Smooth muscle cell (in vitro differentiated cells): ENCODE measurements around the gene CDH4. TPM values are rescaled to one million over a fixed set of nuclear protein-coding genes. Genes with fewer than 3 reads are reported as not detected.

Experiments used
- DNase-seq: peaks from one replicate; lab custom pipeline; 2025; ENCODE audit not compliant: unreplicated experiment; lab: John Stamatoyannopoulos, UW
- H2AFZ ChIP-seq: fragments of 200-600 bp; sonication (generic); 2 replicates; pipeline ENCODE4 v1.6.0; 2016; ENCODE audit warnings: antibody characterized with exemption, low read depth, mild to moderate bottlenecking
- H3F3A ChIP-seq: fragments of 200-600 bp; sonication (generic); 2 replicates; pipeline ENCODE4 v1.6.0; 2017; ENCODE audit warnings: antibody characterized with exemption, low read depth
- H3K27ac ChIP-seq: fragments of 200-600 bp; sonication (generic); 2 replicates; pipeline ENCODE4 v1.5.1; 2016; ENCODE audit warnings: low read depth, mild to moderate bottlenecking
- H3K27me3 ChIP-seq: fragments of 200-600 bp; sonication (generic); 2 replicates; pipeline ENCODE4 v1.6.1; 2016; ENCODE audit warnings: low read depth, mild to moderate bottlenecking
- H3K36me3 ChIP-seq: fragments of 200-600 bp; sonication (generic); 2 replicates; pipeline ENCODE4 v1.5.1; 2016; ENCODE audit warnings: low read depth
- H3K4me1 ChIP-seq: fragments of 200-600 bp; sonication (generic); 2 replicates; pipeline ENCODE4 v1.5.1; 2016; ENCODE audit warnings: low read depth
- H3K4me2 ChIP-seq: fragments of 200-600 bp; sonication (generic); 2 replicates; pipeline ENCODE4 v1.6.0; 2016; ENCODE audit warnings: mild to moderate bottlenecking
- H3K4me3 ChIP-seq: fragments of 200-600 bp; sonication (generic); 2 replicates; pipeline ENCODE4 v1.5.1; 2016; ENCODE audit warnings: mild to moderate bottlenecking
- H3K79me2 ChIP-seq: fragments of 200-600 bp; sonication (generic); 2 replicates; pipeline ENCODE4 v1.6.0; 2016; ENCODE audit warnings: low read depth, mild to moderate bottlenecking
- H3K9ac ChIP-seq: fragments of 200-600 bp; sonication (generic); 2 replicates; pipeline ENCODE4 v1.6.0; 2016; ENCODE audit warnings: low read depth
- H3K9me3 ChIP-seq: fragments of 200-600 bp; sonication (generic); replicated peaks from 2 replicates; pipeline ENCODE4 v1.5.1; 2016; ENCODE audit warnings: low read depth
- H4K20me1 ChIP-seq: fragments of 200-600 bp; sonication (generic); 2 replicates; pipeline ENCODE4 v1.6.0; 2016; ENCODE audit warnings: low read depth
- WGBS: methylation state at CpG from one replicate; pipeline ENCODE4 v1.1.7; 2016; ENCODE audit warnings: low lambda C conversion rate; 5-methylcytosine and 5-hydroxymethylcytosine counted together
- polyA plus RNA-seq: library from polyadenylated mRNA; unstranded; fragments of >200 nt; fragmentation: Nextera tagmentation; extraction: Ambion mirVana; gene quantifications from 2 replicates; pipeline ENCODE4 v1.2.1, GENCODE V29; 2016
- total RNA-seq: library from RNA; depleted of rRNA; stranded (reverse); fragments of >200 nt; gene quantifications from 2 replicates; pipeline ENCODE4 v1.2.3, GENCODE V29; 2014
- TF ChIP-seq, protein P1 (sequence below): fragments of 200-600 bp; sonication (generic); IDR thresholded peaks from 2 replicates; pipeline ENCODE4 v1.5.1; 2017; ENCODE audit warnings: borderline replicate concordance, mild to moderate bottlenecking, antibody characterized with exemption; ENCODE audit not compliant: insufficient read depth, poor library complexity, severe bottlenecking

Gene CDH4
- total and polyA plus RNA-seq, 2 experiments from 2014 or later: 0.03 to 0.04 TPM

DNA sequence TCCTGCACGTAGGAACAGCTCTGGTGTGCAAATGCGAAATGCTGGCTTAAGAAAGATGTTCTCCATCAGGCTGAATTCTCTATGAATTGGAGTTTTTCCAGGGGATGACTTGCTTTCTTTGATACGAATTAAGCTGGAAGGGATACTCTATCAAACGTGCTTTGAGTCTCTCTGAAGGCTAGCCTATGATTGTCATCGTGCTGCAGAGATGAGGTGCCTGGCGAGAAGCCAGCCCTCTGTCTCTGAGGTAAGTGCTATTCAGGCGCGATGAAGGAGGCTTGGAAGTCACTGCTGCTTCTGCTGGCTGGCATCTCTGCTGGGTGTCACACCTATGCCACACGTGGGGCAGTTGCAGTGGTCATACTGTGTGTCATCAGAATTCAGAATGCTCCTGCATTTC is 589.9 kb downstream of the CDH4 start:
- TF ChIP-seq, protein P1, sequence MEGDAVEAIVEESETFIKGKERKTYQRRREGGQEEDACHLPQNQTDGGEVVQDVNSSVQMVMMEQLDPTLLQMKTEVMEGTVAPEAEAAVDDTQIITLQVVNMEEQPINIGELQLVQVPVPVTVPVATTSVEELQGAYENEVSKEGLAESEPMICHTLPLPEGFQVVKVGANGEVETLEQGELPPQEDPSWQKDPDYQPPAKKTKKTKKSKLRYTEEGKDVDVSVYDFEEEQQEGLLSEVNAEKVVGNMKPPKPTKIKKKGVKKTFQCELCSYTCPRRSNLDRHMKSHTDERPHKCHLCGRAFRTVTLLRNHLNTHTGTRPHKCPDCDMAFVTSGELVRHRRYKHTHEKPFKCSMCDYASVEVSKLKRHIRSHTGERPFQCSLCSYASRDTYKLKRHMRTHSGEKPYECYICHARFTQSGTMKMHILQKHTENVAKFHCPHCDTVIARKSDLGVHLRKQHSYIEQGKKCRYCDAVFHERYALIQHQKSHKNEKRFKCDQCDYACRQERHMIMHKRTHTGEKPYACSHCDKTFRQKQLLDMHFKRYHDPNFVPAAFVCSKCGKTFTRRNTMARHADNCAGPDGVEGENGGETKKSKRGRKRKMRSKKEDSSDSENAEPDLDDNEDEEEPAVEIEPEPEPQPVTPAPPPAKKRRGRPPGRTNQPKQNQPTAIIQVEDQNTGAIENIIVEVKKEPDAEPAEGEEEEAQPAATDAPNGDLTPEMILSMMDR: no peak
- no peak overlapping the region for H3K9ac ChIP-seq
- H3F3A ChIP-seq: no peaks in the 10 kb centered on the region
- H3K4me3 ChIP-seq: no peak overlapping the region
- no peaks in the 10 kb centered on the region for H4K20me1 ChIP-seq
- no peak for DNase-seq
- no peaks in the 10 kb centered on the region for H3K9me3 ChIP-seq
- no peak overlapping the region for H3K27ac ChIP-seq
- H3K4me2 ChIP-seq: no peak overlapping the region
- H2AFZ ChIP-seq: no peak overlapping the region
- H3K79me2 ChIP-seq: no peaks in the 10 kb centered on the region
- H3K27me3 ChIP-seq: peaks cover 3% of the 10 kb centered on the region
- WGBS: 87% methylated on average over 9 of the region's 9 CpGs
- H3K36me3 ChIP-seq: no peaks in the 10 kb centered on the region
- no peaks in the 10 kb centered on the region for H3K4me1 ChIP-seq

DNA sequence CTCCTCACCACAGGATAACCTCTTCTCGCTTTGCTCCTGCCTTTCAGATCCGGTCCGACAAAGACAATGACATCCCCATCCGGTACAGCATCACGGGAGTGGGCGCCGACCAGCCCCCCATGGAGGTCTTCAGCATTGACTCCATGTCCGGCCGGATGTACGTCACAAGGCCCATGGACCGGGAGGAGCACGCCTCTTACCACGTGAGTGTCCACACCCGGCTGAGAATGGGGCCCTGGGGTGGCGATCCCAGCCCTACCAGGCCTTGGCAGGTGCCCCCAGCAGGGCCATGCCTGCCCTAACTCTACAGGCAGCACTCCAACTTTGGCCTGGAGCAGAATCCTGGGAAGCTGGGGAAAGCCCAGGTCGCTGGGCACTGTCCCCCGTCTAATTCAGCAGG is 592.6 kb downstream of the CDH4 start:
- H3K9ac ChIP-seq: no peak overlapping the region
- H4K20me1 ChIP-seq: no peaks in the 10 kb centered on the region
- H3K4me2 ChIP-seq: no peak overlapping the region
- no peaks in the 10 kb centered on the region for H3K36me3 ChIP-seq
- no peaks in the 10 kb centered on the region for H3K27me3 ChIP-seq
- H3K79me2 ChIP-seq: no peaks in the 10 kb centered on the region
- no peaks in the 10 kb centered on the region for H3K4me1 ChIP-seq
- H3K27ac ChIP-seq: no peak overlapping the region
- no peak for DNase-seq
- no peaks in the 10 kb centered on the region for H3K9me3 ChIP-seq
- H3K4me3 ChIP-seq: no peak overlapping the region
- TF ChIP-seq, protein P1: no peak
- 93% methylated on average over 17 of the region's 17 CpGs for WGBS
- H2AFZ ChIP-seq: no peak overlapping the region
- H3F3A ChIP-seq: no peaks in the 10 kb centered on the region

DNA sequence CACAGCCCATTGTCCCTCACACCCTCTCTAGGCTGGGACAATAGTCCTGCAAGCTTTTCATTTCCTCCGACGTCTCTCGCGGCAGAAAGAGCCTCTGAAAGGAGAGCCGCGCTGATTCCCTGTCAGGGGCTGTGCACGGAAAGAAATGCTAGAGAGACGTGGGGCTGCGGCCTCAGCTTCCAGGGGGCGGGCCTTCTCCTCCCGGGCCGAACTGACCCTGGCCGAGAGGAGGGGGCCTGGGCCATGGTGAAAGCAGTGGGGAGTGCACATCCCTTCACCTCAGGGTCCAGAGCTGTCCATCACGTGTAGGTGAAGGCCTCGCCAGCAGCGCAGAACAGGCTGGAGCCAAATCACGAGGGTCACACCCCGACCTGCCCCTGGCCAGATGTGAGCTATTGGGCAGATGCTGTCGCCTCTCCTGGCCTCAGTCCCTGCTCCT is 593.2 kb downstream of the CDH4 start:
- no peak for DNase-seq
- no peak overlapping the region for H3K4me3 ChIP-seq
- TF ChIP-seq, protein P1: no peak
- no peak overlapping the region for H3K9ac ChIP-seq
- no peaks in the 10 kb centered on the region for H4K20me1 ChIP-seq
- no peaks in the 10 kb centered on the region for H3K4me1 ChIP-seq
- no peak overlapping the region for H3K4me2 ChIP-seq
- WGBS: 88% methylated on average over 19 of the region's 19 CpGs
- no peaks in the 10 kb centered on the region for H3K79me2 ChIP-seq
- H3K9me3 ChIP-seq: no peaks in the 10 kb centered on the region
- H2AFZ ChIP-seq: no peak overlapping the region
- H3F3A ChIP-seq: no peaks in the 10 kb centered on the region
- no peak overlapping the region for H3K27ac ChIP-seq
- H3K27me3 ChIP-seq: no peaks in the 10 kb centered on the region
- H3K36me3 ChIP-seq: no peaks in the 10 kb centered on the region

DNA sequence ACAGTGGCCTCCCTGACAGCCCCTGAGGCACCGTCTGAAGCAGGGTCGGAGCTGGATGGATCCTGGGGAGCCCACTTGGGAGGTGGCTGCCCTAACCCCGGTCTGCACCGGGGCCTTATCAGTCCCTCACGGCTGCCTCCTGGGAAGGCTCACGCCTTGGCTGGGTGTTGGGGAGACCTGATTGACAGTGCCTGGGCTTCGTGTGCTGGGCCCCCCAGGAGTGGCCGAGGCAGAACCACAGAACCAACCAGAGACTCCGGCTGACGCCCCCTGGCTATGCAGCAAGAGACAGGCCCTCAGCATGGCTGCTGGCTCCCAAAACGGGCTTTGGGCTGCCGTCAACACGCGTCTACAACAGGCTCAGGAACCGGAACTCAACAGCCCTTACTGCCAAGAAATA is 594.0 kb downstream of the CDH4 start:
- DNase-seq: no peak
- Histone ChIP-seq H3K27ac (no peak overlapping the region), H2AFZ (no peak overlapping the region), H3K27me3 (no peaks in the 10 kb centered on the region), H3K4me2 (no peak overlapping the region), H3K4me1 (no peaks in the 10 kb centered on the region), H3K9me3 (no peaks in the 10 kb centered on the region), H3K4me3 (no peak overlapping the region), H3K36me3 (no peaks in the 10 kb centered on the region), H3K9ac (no peak overlapping the region), H3F3A (no peaks in the 10 kb centered on the region), H4K20me1 (no peaks in the 10 kb centered on the region), H3K79me2 (no peaks in the 10 kb centered on the region)
- TF ChIP-seq, protein P1: no peak
- WGBS: 89% methylated on average over 15 of the region's 15 CpGs
